GM20000 (cell line): Measurements from ENCODE around the gene TAS2R43.
"Not testable (repeated sequence)": the region's sequence is repeated elsewhere in the genome, so short reads cannot be mapped to it uniquely, and the experiment has no call there.

ENCODE experiments used
- DNase-seq: peaks from one replicate; pipeline ENCODE4 v3.0.0; 2012; ENCODE audit warnings: low spot score
- CTCF ChIP-seq: IDR thresholded peaks from 2 replicates; pipeline ENCODE4 v1.5.1; 2012; ENCODE audit warnings: mild to moderate bottlenecking, control low read depth; ENCODE audit errors: extremely low read depth, missing control alignments

TAS2R43 gene

GRCh38 chr12:11078246-11078645, 13.9 kb downstream of the TAS2R43 start:
- no peak for DNase-seq
- TF ChIP-seq CTCF, result no peak

GRCh38 chr12:11075642-11076041, 16.5 kb downstream of the TAS2R43 start:
- DNase-seq, result peak; percentile 7
- TF ChIP-seq CTCF, result no peak

- no peak for TF ChIP-seq CTCF
Observed at GRCh38 chr12:11071414-11071813, 20.7 kb downstream of the TAS2R43 start.

GRCh38 chr12:11070999-11071398, 21.1 kb downstream of the TAS2R43 start:
- no peak for DNase-seq
- no peak for TF ChIP-seq CTCF

More at GRCh38 chr12:11071414-11071813, 20.7 kb downstream of the TAS2R43 start:
- no peak for DNase-seq

DNA sequence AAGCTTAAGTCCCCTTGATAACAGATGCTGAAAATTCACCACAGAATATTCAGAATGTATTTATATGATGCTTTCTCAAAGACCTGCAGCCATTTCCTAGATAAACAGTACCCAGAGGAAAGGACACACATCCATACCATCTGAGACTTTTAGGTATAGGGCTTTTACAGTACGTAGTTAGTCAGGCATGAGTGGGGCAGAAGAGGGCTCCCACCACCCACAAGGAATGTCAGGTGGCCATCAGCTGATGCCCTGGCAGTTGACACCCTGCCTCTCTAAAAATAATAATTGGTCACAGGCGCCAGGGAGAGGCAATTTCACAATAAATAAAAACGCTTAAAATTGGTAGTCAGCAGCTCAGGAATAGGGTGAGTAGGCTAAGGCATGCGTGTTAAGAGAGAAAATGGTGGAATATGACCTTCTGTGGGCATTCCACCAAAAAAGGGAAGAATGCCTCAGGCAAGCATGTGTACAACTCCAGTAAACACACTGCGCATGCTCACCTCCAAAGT, 22.2 kb downstream of the TAS2R43 start:
- no peak for DNase-seq
- TF ChIP-seq CTCF, result no peak

GRCh38 chr12:11067514-11067913, 24.6 kb downstream of the TAS2R43 start:
- no peak for TF ChIP-seq CTCF
- DNase-seq, result no peak

GRCh38 chr12:11062194-11062593, 29.9 kb downstream of the TAS2R43 start, which contains the start of gene TAS2R46:
TAS2R46 (minus strand) TSS chr12:11062294; CDS start chr12:11062294, 0 bp downstream.
- DNase-seq, result not testable (repeated sequence)

- DNase-seq, result no peak
- TF ChIP-seq CTCF, result no peak
Observed at GRCh38 chr12:11059784-11060183, 32.3 kb downstream of the TAS2R43 start.
